Liver (tissue), 9 donors: Measurements from ENCODE around the gene TMPRSS6. TPM values are rescaled to one million over a fixed set of nuclear protein-coding genes. Genes with fewer than 3 reads are reported as not detected.

Experiments used
- DNase-seq: peaks from one replicate; pipeline ENCODE4 v3.0.0-alpha.2; 2017; ENCODE audit warnings: low spot score
- H3K27ac ChIP-seq, 2 donors: one replicate each; pipeline ENCODE4 v1.7.0; 2013; ENCODE audit warnings: inconsistent platforms in 2 of 2, low read length in 2 of 2, control low read depth in 1 of 2, low read depth in 1 of 2, mild to moderate bottlenecking in 1 of 2
- H3K27me3 ChIP-seq, 4 donors: one replicate each; pipeline versions ENCODE4 v1.6.1 to v1.7.0; 2013; ENCODE audit warnings: low read length in 3 of 4, inconsistent platforms in 1 of 4, mild to moderate bottlenecking in 1 of 4, moderate library complexity in 1 of 4; ENCODE audit not compliant: control insufficient read depth in 4 of 4, insufficient read depth in 4 of 4
- H3K36me3 ChIP-seq, 4 donors: one replicate each; pipeline versions ENCODE4 v1.6.1 to v1.7.0; 2013; ENCODE audit warnings: low read length in 3 of 4, mild to moderate bottlenecking in 3 of 4, low read depth in 1 of 4, moderate library complexity in 1 of 4; ENCODE audit not compliant: control insufficient read depth in 4 of 4, insufficient read depth in 3 of 4
- H3K4me1 ChIP-seq, 4 donors: one replicate each; pipeline versions ENCODE4 v1.6.1 to v1.7.0; 2013; ENCODE audit warnings: low read length in 3 of 4, mild to moderate bottlenecking in 3 of 4, moderate library complexity in 1 of 4; ENCODE audit not compliant: control insufficient read depth in 4 of 4, insufficient read depth in 4 of 4
- H3K4me3 ChIP-seq, 3 donors: one replicate each; pipeline versions ENCODE4 v1.6.1 to v1.7.0; 2013; ENCODE audit warnings: low read length in 3 of 3, control low read depth in 1 of 3, low read depth in 1 of 3, mild to moderate bottlenecking in 1 of 3
- H3K9ac ChIP-seq, 2 donors: one replicate each; pipeline ENCODE4 v1.7.0; 2013; ENCODE audit warnings: low read length in 2 of 2, mild to moderate bottlenecking in 2 of 2, moderate library complexity in 2 of 2, control low read depth in 1 of 2, low read depth in 1 of 2
- H3K9me3 ChIP-seq, 4 donors: one replicate each; pipeline versions ENCODE4 v1.6.1 to v1.7.0; 2013; ENCODE audit warnings: low read length in 3 of 4; ENCODE audit not compliant: control insufficient read depth in 4 of 4
- ATF3 ChIP-seq: IDR thresholded peaks from 2 replicates; pipeline ENCODE4 v1.6.1; 2016; ENCODE audit warnings: antibody characterized with exemption
- CTCF ChIP-seq: fragments of 150-350 bp; IDR thresholded peaks from 2 replicates; pipeline ENCODE4 v1.5.1; 2017; ENCODE audit warnings: improper control_type of control experiment, low read depth, low read length; ENCODE audit not compliant: missing input control
- EGR1 ChIP-seq, 2 donors: IDR thresholded peaks; 2 replicates each; pipeline ENCODE4 v1.6.1; 2016 to 2018; ENCODE audit warnings: antibody characterized with exemption in 2 of 2, low read depth in 2 of 2
- FOXA1 ChIP-seq: IDR thresholded peaks from 2 replicates; pipeline ENCODE4 v1.6.1; 2016; ENCODE audit warnings: antibody characterized with exemption
- FOXA2 ChIP-seq: IDR thresholded peaks from 2 replicates; pipeline ENCODE4 v1.6.1; 2016; ENCODE audit warnings: antibody characterized with exemption
- GABPA ChIP-seq, 2 donors: IDR thresholded peaks in 1 of 2; conservative IDR thresholded peaks in 1 of 2; 2 replicates each; pipeline ENCODE4 v1.6.1; 2016; ENCODE audit warnings: antibody characterized with exemption in 2 of 2, mild to moderate bottlenecking in 1 of 2, moderate library complexity in 1 of 2
- HNF4A ChIP-seq, 2 donors: conservative IDR thresholded peaks; 2 replicates each; pipeline ENCODE4 v1.6.1; 2016; ENCODE audit warnings: antibody characterized with exemption in 2 of 2, mild to moderate bottlenecking in 2 of 2
- HNF4G ChIP-seq: IDR thresholded peaks from 2 replicates; pipeline ENCODE4 v1.6.1; 2016; ENCODE audit warnings: antibody characterized with exemption
- JUND ChIP-seq, 2 donors: IDR thresholded peaks; 2 replicates each; pipeline ENCODE4 v1.6.1; 2016; ENCODE audit warnings: antibody characterized with exemption in 2 of 2
- MAX ChIP-seq: IDR thresholded peaks from 2 replicates; pipeline ENCODE4 v1.6.1; 2016; ENCODE audit warnings: antibody characterized with exemption
- NR2F2 ChIP-seq: IDR thresholded peaks from 2 replicates; pipeline ENCODE4 v1.6.1; 2016; ENCODE audit warnings: antibody characterized with exemption
- RAD21 ChIP-seq, 2 donors: IDR thresholded peaks; 2 replicates each; pipeline ENCODE4 v1.6.1; 2016; ENCODE audit warnings: antibody characterized with exemption in 2 of 2, mild to moderate bottlenecking in 2 of 2
- REST ChIP-seq: IDR thresholded peaks from 2 replicates; pipeline ENCODE4 v1.6.1; 2016; ENCODE audit warnings: antibody characterized with exemption, mild to moderate bottlenecking
- RXRA ChIP-seq, 2 donors: IDR thresholded peaks; 2 replicates each; pipeline ENCODE4 v1.6.1; 2017 to 2018; ENCODE audit warnings: antibody characterized with exemption in 2 of 2, mild to moderate bottlenecking in 1 of 2
- SP1 ChIP-seq: IDR thresholded peaks from 2 replicates; pipeline ENCODE4 v1.6.1; 2018; ENCODE audit warnings: antibody characterized with exemption, mild to moderate bottlenecking
- TAF1 ChIP-seq: conservative IDR thresholded peaks from 2 replicates; pipeline ENCODE4 v1.6.1; 2016; ENCODE audit warnings: antibody characterized with exemption, mild to moderate bottlenecking
- YY1 ChIP-seq: IDR thresholded peaks from 2 replicates; pipeline ENCODE4 v1.6.1; 2016; ENCODE audit warnings: antibody characterized with exemption, mild to moderate bottlenecking
- ZBTB33 ChIP-seq: IDR thresholded peaks from 2 replicates; pipeline ENCODE4 v1.6.1; 2016; ENCODE audit warnings: antibody characterized with exemption
- WGBS: extraction: QIAGEN DNeasy Blood & Tissue Kit; methylation state at CpG from one replicate; pipeline ENCODE4 v1.1.7; 2013; 5-methylcytosine and 5-hydroxymethylcytosine counted together
- polyA plus RNA-seq, 2 donors: library from polyadenylated mRNA; stranded (reverse) in 1 of 2; unstranded in 1 of 2; fragments of 200-250 nt in 1 of 2; fragments of >200 nt in 1 of 2; fragmentation: Nextera tagmentation in 1 of 2; extraction: Ambion mirVana in 1 of 2; gene quantifications; one replicate each; pipeline versions ENCODE4 v1.2.1 to v1.2.3, GENCODE V29; 2013 to 2015
- total RNA-seq, 2 donors: library from RNA; depleted of rRNA; stranded (reverse); fragments of >200 nt; gene quantifications; one replicate each; pipeline ENCODE4 v1.2.3, GENCODE V29; 2014
- donor health status: healthy.
- donor health status: healthy.
- donor health status: healthy.
- donor health status: healthy.
- donor health status: healthy.

The TMPRSS6 gene
- total and polyA plus RNA-seq, 4 donors: 12.6 to 47.1 (median 39.9) TPM

- peaks cover 0 to 50% (median 18%) of the 10 kb centered on the region in 4 donors for H3K36me3 ChIP-seq
- H3K9ac ChIP-seq: no peak overlapping the region
- H3K9me3 ChIP-seq: no peaks in the 10 kb centered on the region
- H3K4me3 ChIP-seq: no peak overlapping the region
- no peaks in the 10 kb centered on the region for H3K27me3 ChIP-seq
- H3K27ac ChIP-seq: no peak overlapping the region
- 90% methylated on average over 10 of the region's 10 CpGs for WGBS
- no peaks in the 10 kb centered on the region for H3K4me1 ChIP-seq
- DNase-seq: no peak
- TF ChIP-seq TAF1 (no peak), GABPA (IDR thresholded peaks at IDR 0.05 in 1 of 2, conservative IDR thresholded peaks at IDR 0.05 in 1 of 2) (no peak), NR2F2 (no peak), SP1 (no peak), RXRA (IDR thresholded peaks at IDR 0.05) (no peak), EGR1 (IDR thresholded peaks at IDR 0.05; ENCODE audit: low read depth in 2 of 2) (no peak), MAX (no peak), HNF4A (conservative IDR thresholded peaks at IDR 0.05) (no peak), JUND (IDR thresholded peaks at IDR 0.05) (no peak), REST (no peak), ATF3 (no peak), FOXA1 (no peak), RAD21 (IDR thresholded peaks at IDR 0.05) (no peak), ZBTB33 (no peak), FOXA2 (no peak), CTCF (no peak), HNF4G (no peak), YY1 (no peak)
Measured at GRCh38 chr22:37067428-37067827, 42.1 kb downstream of the TMPRSS6 start.
